ENCODE data around the gene PRKCH.
A peak's percentile ranks its signal among the peaks of the same experiment; 100 is the strongest.

The PRKCH gene

DNA sequence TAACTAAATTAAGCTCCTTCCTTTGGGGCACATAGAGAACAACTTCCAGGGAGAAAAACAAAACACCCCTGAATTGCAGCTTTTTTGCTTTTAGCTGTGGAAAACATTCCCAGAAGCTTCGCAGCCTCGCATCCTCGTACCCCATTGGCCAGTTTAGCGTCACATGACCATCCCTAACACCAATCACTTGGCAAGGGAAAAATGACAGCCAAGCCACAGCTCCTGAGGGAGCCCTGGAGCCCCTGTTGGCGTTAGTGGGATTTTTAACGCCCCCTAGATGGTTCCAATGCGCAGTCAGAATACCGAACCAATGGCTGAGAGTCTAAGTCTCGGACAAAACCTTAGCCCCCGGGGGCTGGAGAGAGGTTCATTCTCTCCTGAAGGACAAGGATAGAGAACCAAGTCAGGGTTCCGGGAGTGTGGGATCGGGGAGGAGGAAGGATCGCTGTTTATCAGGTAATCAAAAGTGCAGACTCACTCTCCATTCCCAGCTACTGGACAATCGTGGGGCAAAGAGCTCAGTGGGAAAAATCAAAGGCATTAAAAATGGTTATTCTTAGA, 238.3 kb downstream of the PRKCH start:
- no peak for DNase-seq

DNA sequence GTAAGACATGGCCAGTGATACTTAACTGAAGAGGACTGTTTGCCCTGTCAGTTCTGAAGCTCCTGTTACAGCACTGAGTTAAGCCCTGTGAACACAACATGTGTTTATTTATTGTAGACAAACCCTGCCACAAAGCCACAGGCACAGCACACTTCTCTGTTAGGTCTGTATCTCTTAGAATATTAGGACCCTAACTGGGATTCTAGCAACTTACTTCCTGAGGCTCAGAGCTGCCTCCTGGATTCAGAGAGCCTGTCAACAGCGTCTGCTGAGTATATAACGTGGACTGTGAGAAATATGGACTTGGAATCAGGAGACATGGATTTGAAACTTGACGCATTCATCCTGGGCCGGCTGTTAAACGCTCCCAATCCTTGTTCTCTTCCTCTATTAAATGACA, 238.9 kb downstream of the PRKCH start:
- no peak for DNase-seq

GRCh38 chr14:61561104-61561503, 239.7 kb downstream of the PRKCH start:
- DNase-seq = no peak

GRCh38 chr14:61561657-61562276, 240.4 kb downstream of the PRKCH start:
- no peak for DNase-seq

DNA sequence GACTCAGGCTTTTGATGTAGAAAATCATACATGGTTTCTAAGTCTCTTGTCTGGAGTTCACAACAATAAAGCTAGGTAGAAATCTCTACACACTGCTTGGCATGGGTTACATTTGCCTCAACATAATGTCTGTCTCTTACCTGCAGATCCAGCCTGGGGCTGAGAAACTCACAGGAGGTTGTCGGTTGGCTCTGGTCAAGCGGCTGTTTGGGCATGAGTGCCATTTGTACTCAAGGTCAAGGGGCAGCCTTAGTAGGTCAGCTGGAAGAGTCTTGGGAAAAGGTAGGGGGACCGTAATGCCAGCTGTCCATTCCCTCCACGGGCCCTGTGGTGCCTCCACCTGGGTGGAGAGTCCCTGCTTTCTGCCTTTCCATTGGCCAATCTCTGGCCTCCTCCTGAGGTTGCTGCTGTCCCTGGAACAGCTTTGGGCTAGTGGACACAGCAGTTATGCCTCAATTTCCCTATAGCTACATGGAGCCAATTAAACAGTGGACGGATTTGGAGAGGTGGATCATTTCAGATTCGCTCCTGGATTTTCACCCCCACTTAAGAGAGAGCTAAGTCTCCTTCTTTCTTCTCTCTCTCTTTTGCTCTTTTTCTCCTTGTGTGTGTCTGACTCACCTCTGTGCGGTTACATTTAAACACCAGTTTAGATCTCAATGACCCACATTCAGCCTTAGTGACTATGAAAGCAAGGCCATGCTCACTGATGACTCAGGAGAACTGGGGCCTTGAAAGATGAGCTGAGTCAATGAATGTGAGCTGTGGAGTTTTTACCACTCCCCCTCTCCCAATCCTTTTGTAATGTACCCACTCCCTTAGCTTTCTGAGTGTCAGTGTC, 241.2 kb downstream of the PRKCH start:
- DNase-seq = peak; percentile 89

DNA sequence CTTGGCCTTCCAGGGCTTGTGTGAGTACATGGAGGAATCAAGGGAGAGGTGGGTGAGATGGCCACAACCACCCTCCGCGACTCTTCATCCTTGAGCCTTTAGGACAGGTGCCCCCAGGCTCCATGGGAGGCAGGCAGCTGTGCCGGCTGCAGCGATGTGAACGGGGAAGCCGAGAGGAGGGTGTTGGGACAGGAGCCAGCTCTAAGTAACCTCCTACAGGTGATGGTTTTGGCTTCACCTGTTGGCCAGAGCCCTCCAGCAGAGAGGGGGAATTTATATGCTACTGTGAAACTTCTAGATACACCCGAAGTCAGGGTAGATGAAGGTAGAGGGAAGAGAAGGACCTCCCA, 241.8 kb downstream of the PRKCH start:
- no peak for DNase-seq

- DNase-seq = no peak
Measured at GRCh38 chr14:61563880-61564617, 242.7 kb downstream of the PRKCH start.

DNA sequence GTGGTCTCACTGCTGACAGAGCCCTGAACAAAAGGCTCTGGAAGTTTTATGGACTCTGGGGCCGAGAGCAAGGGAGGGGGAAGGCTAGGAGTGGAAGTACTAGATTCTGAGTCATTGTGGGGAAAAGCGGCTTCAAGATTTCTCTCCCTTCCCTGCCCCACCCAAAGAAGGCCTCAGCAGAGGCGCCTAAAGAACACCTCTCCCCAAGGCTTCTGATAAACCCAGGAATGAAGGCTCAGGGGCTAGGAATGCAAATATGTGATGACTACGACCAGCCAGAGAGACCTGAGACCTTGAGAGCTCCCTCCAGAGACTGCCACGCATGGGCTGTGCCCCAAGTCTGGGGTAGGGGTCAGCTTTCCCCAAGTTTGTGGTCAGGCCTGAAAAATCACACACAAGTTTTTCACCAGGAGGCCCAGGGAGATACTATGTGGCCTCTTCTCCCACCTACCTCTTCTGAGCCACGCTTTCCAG, 243.3 kb downstream of the PRKCH start:
- no peak for DNase-seq

DNA sequence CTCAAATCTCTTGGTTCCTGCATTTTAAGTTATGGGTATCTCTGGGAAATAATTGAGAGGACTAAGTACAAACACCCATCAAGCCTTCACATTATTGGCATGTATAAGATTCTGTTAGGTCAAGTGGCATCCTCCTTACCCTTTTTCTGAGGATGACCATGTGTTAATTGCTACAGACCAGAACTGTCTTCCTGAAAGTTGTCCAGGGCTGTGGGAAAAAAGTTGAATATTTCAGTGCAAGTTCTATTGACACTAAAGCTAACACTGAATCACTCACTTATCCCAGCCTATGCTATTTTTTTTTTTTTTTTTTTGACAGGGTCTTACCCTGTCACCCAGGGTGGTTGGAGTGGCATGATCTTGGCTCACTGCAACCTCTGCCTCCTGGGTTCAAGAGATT, 243.8 kb downstream of the PRKCH start:
- DNase-seq = no peak

GRCh38 chr14:61565836-61566536, 244.6 kb downstream of the PRKCH start:
- DNase-seq = no peak

GRCh38 chr14:61566537-61567225, 245.3 kb downstream of the PRKCH start:
- no peak for DNase-seq

DNA sequence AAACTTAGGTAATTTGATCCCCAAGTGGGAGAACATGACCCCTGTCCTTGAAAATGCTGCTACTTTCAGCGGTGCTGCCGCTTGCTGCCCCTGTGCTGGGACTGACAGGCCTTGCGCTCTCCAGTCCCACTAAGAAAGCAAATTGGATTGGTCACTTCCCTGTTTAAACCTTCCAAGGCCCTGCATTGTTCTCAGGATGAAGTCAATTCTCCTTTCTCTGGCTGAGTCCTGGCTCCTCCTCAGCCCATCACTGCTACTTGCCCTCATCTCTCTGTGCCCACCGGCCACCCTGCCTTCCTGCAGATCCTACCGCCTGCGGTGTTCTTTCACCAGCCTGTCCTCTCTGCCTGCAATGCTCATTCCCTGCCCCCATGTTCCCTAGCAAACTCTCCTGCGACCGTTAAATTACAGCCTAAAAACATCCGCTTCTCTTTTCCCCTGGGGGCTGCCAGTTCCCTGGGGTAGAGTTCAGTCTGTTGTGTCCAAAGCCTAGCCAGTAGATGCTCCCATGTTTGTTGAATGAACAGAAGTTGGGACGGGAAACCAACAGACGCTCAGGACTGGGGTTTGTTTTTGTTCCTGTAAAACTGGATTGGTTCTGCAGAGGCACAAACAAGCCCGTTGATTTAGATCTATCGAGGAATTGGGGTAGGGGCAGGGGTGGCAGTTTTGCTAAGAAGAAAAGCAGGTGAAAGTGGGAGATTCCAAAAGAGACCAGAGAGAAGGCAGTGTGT, 246.6 kb downstream of the PRKCH start:
- DNase-seq = no peak

GRCh38 chr14:61568572-61569011, 247.2 kb downstream of the PRKCH start:
- peak; percentile 51 for DNase-seq

- DNase-seq = no peak
Measured at GRCh38 chr14:61569308-61569707, 247.9 kb downstream of the PRKCH start.

DNA sequence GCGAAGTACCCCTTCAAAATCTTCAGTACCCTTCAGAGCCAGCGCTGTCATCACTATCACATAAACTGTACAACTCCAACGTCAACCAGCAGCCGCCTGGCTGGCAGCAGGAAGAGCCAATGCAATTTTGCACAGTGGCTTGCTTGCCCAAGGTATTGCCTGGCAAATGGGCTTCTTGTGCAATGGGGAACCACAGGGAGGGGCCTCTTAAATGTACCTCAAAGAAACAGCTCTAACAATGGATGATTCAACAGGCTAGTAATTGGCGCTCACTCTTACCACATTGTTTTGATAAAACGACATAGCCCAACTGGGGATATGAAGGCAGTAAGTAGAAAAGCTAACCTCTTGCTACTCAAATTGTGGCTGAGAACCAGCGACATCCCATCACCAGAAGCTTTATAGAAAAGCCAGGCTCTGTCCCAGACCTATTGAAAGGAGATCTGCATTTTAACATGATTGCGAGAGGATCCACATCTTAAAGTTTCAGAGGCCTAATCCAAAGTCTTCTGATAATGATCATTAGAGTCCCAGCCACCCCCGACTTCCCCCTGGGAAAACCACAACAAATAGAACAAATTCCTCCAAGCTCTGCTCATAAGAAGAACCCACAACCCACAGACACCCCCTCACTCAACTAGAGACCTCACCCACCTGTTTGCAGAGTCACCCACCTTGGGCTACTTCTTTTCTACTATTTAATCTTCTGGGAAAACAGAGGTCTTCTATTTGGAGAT, 248.6 kb downstream of the PRKCH start:
- peak; percentile 75 for DNase-seq

DNA sequence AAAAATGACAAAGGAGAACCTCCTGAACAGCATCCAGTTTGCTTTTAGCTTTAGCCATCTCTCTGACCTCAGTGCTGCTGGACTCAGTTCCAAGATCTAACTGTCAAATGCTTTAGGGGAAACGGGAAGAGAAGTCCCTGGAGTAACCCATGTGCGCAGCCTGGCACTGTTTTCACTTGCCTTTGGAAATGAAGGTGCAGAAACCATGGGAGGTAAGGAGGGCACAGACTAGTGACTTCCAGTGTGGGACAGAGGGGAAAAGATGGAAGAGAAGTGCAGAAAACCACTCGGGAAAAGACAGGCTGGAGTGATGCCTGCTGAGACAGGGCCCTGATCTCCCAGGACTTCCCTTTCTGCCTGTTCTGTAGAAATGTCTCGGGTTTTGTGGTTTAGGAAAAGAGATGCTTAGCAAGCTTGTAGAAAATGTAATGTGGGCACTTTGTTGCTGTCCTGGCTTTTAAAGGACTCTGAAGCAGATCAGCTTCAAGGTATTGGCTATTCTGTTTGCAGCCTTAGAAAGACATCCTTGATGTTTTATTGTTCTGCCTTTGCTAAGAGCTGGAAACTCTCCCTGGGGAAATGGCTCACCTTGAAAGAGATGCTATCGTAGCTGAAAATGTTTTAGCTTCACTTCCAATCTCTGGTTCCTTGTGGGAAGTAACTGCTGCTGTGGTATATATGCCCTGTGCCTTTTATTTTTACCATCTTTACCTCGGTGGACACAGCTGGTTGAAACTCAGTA, 249.3 kb downstream of the PRKCH start:
- no peak for DNase-seq

- no peak for DNase-seq
Measured at GRCh38 chr14:61571917-61572316, 250.5 kb downstream of the PRKCH start.

- DNase-seq = no peak
Measured at GRCh38 chr14:61573321-61573720, 251.9 kb downstream of the PRKCH start.

- DNase-seq = no peak
Measured at GRCh38 chr14:61573748-61574513, 252.6 kb downstream of the PRKCH start.

Data from activated CD4-positive, alpha-beta T cell treated with anti-CD3 and anti-CD28 coated beads, Interleukin-10, Interleukin-2, amounts not matched to agents 100 ng/mL and 50 ng/mL, durations not matched to agents 16 hours and 8 hours (primary cell).